Activated B cell treated with CpG ODN at 0.5 μM for 24 hours (primary cell): ENCODE measurements around the gene SYNE1. TPM values are rescaled to one million over a fixed set of nuclear protein-coding genes. Genes with fewer than 3 reads are reported as not detected.
"Not testable (repeated sequence)": the region's sequence is repeated elsewhere in the genome, so short reads cannot be mapped to it uniquely, and the experiment has no call there.

Experiments used
- ATAC-seq: fragments of 200-7000 bp; cut with Tn5 transposase; one replicate; pipeline ENCODE4 v1.10.0; 2021; ENCODE audit warnings: low read depth, mild to moderate bottlenecking, moderate library complexity
- CTCF ChIA-PET: fragments of 350-600 bp; sonication (Branson Sonifier 250); formaldehyde crosslinking; loops from one replicate; lab custom pipeline; 2021; ENCODE audit warnings: antibody characterized with exemption; lab: Charles Lee
- POLR2A ChIA-PET: fragments of 350-600 bp; sonication (Branson Sonifier 250); formaldehyde crosslinking; loops from one replicate; lab custom pipeline; 2021; ENCODE audit warnings: antibody characterized with exemption; lab: Charles Lee
- DNase-seq: peaks from one replicate; pipeline ENCODE4 v3.0.0; 2022
- H3K27ac Mint-ChIP-seq: one replicate; pipeline ENCODE4 v1.8.0; 2020; ENCODE audit warnings: mixed read lengths
- H3K27me3 Mint-ChIP-seq: one replicate; pipeline ENCODE4 v1.8.0; 2021; ENCODE audit warnings: mixed read lengths
- H3K36me3 Mint-ChIP-seq: one replicate; pipeline ENCODE4 v1.8.0; 2021; ENCODE audit warnings: low read depth, mixed read lengths
- H3K4me1 Mint-ChIP-seq: one replicate; pipeline ENCODE4 v1.8.0; 2021; ENCODE audit warnings: mixed read lengths
- H3K4me3 Mint-ChIP-seq: one replicate; pipeline ENCODE4 v1.8.0; 2020; ENCODE audit warnings: mild to moderate bottlenecking, mixed read lengths
- H3K9me3 Mint-ChIP-seq: one replicate; pipeline ENCODE4 v1.8.0; 2020; ENCODE audit warnings: mixed read lengths
- intact Hi-C: fragments of 100-400 bp; cut with micrococcal nuclease; formaldehyde crosslinking; loops from one replicate; pipeline ENCODE4 v1.15.1; 2024
- total RNA-seq: library from RNA; stranded (reverse); gene quantifications from 2 replicates; pipeline ENCODE4 v1.2.3, GENCODE V29; 2022
- TF ChIP-seq, protein P1 (sequence below): fragments of 200-600 bp; IDR thresholded peaks from one replicate; pipeline ENCODE4 v1.8.0; 2022; ENCODE audit warnings: antibody characterized with exemption, mild to moderate bottlenecking

The SYNE1 gene
- total RNA-seq, 1 donor from 2014 or later = 74.9 TPM

DNA sequence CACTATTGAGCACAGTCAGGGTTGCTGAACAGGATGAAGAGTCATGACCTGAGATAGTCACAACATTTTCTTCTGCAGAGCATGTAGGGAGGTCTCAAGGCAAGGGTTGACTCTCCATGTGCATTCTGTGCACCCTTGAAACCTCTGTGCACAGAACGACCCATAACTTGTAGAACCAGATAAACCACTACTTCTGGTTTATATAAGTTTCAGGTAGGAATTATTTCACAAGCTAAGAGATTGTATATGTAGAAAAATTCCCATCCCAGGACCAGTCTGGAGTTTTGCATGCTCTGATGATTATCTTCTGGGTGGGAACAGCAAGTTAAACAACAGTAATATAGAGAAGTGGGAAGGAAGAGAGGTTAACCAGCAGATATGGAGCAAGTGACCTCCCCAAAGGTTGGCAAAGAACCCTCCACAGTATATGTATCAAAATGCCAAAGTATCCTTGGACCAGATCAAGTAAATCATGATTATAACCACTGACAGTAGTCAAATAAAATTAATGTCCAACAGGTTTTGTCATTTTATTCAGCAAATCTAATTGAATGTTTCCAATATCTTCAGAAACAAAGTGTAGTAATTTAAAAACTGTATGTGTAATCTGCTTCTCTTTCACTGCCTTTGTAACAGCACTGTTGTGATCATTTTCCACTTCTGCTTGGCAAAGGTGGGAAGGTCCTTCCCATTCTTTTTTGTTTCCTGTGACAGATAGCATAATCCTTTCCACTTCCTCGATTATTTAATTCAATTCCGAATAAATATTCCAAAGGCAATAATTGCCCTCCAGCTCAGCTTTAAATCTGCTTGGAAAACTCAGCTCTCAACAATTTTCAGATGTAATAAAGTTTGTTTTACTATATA lies 104.4 kb downstream of the SYNE1 start:
- no peaks in the 10 kb centered on the region for H3K27me3 Mint-ChIP-seq
- no peak for DNase-seq
- H3K27ac Mint-ChIP-seq = no peak overlapping the region
- no peaks in the 10 kb centered on the region for H3K36me3 Mint-ChIP-seq
- no peak overlapping the region for H3K4me3 Mint-ChIP-seq
- TF ChIP-seq, protein P1, sequence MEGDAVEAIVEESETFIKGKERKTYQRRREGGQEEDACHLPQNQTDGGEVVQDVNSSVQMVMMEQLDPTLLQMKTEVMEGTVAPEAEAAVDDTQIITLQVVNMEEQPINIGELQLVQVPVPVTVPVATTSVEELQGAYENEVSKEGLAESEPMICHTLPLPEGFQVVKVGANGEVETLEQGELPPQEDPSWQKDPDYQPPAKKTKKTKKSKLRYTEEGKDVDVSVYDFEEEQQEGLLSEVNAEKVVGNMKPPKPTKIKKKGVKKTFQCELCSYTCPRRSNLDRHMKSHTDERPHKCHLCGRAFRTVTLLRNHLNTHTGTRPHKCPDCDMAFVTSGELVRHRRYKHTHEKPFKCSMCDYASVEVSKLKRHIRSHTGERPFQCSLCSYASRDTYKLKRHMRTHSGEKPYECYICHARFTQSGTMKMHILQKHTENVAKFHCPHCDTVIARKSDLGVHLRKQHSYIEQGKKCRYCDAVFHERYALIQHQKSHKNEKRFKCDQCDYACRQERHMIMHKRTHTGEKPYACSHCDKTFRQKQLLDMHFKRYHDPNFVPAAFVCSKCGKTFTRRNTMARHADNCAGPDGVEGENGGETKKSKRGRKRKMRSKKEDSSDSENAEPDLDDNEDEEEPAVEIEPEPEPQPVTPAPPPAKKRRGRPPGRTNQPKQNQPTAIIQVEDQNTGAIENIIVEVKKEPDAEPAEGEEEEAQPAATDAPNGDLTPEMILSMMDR = no peak
- intact Hi-C loops = no loop called here
- no peak for ATAC-seq
- POLR2A ChIA-PET = no interaction called here
- CTCF ChIA-PET = no interaction called here
- H3K9me3 Mint-ChIP-seq = no peaks in the 10 kb centered on the region
- H3K4me1 Mint-ChIP-seq = no peaks in the 10 kb centered on the region

GRCh38 chr6:152531659-152532058 lies 105.5 kb downstream of the SYNE1 start:
- H3K27ac Mint-ChIP-seq = no peak overlapping the region

DNA sequence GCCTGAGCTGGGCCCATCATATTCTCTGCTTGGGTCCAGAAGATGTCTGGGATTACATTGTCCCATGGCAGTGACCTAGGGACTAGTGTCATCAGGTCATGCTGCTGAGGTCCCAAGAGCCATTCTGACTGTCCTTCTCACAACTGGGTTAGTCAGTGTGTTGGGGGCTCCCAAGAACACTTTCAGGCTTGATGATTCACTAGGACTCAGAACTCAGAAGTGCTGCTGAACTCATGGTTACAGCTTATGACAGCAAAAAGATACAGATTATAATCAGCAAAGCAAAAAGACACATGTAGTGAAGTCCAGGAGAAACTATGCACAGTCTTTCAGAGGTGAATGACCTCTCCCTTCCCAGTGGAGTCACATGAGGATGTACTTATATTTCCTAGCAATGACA lies 107.8 kb downstream of the SYNE1 start:
- no peaks in the 10 kb centered on the region for H3K4me1 Mint-ChIP-seq
- no peaks in the 10 kb centered on the region for H3K9me3 Mint-ChIP-seq
- H3K36me3 Mint-ChIP-seq = no peaks in the 10 kb centered on the region
- intact Hi-C loops = no loop called here
- ATAC-seq = no peak
- peaks cover 1% of the 10 kb centered on the region for H3K27me3 Mint-ChIP-seq
- H3K4me3 Mint-ChIP-seq = no peak overlapping the region
- no peak overlapping the region for H3K27ac Mint-ChIP-seq
- TF ChIP-seq, protein P1 = no peak
- no peak for DNase-seq
- CTCF ChIA-PET = no interaction called here
- POLR2A ChIA-PET = no interaction called here

More at GRCh38 chr6:152531659-152532058, 105.5 kb downstream of the SYNE1 start:
- intact Hi-C loops = no loop called here
- H3K36me3 Mint-ChIP-seq = no peaks in the 10 kb centered on the region
- DNase-seq = no peak
- POLR2A ChIA-PET = no interaction called here
- CTCF ChIA-PET = no interaction called here
- H3K4me1 Mint-ChIP-seq = no peaks in the 10 kb centered on the region
- no peak overlapping the region for H3K4me3 Mint-ChIP-seq
- TF ChIP-seq, protein P1 = no peak
- no peak for ATAC-seq
- H3K9me3 Mint-ChIP-seq = no peaks in the 10 kb centered on the region
- H3K27me3 Mint-ChIP-seq = no peaks in the 10 kb centered on the region

DNA sequence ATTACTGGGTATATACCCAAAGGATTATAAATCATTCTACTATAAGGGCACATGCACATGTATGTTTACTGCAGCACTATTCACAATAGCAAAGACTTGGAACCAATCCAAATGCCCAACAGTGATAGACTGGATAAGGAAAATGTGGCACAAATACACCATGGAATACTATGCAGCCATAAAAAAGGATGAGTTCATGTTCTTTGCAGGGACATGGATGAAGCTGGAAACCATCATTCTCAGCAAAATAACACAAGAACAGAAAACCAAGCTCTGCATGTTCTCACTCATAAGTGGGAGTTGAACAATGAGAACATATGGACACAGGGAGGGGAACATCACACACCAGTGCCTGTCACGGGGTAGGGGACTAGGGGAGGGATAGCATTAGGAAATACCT lies 123.0 kb downstream of the SYNE1 start:
- POLR2A ChIA-PET, H3K27me3 Mint-ChIP-seq, intact Hi-C loops, H3K4me1 Mint-ChIP-seq, ATAC-seq, H3K36me3 Mint-ChIP-seq, H3K9me3 Mint-ChIP-seq, DNase-seq, H3K4me3 Mint-ChIP-seq, CTCF ChIA-PET, H3K27ac Mint-ChIP-seq: not testable (repeated sequence)

DNA sequence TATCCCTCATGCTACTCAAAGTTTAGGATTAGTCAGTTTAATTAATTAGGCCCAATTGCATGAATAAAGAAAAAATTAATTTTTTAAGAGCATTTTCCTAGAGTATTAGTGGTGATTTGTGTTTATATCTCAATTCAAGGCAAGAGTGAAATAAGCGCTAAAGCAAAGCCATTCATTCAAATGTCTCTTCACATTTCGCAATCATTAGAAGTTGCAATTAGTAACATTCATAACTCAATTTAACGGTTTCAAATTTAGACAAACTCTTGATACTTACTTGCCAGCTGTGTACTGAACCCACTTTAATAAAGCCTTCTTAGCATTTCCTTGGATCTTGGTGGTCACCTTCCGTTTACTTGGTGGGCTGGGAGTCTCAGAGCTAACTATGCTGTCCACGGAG lies 127.2 kb downstream of the SYNE1 start:
- ChIA-PET POLR2A (no interaction called here), CTCF (no interaction called here)
- Mint-ChIP-seq H3K4me1 (no peaks in the 10 kb centered on the region), H3K9me3 (no peaks in the 10 kb centered on the region), H3K27ac (no peak overlapping the region), H3K36me3 (no peaks in the 10 kb centered on the region), H3K27me3 (no peaks in the 10 kb centered on the region), H3K4me3 (no peak overlapping the region)
- ATAC-seq = no peak
- intact Hi-C loops = no loop called here
- TF ChIP-seq, protein P1 = no peak
- DNase-seq = no peak
